ENCODE results near the gene IFT52.

IFT52 gene

GRCh38 chr20:43658723-43659419 lies 68.1 kb downstream of the IFT52 start:
- no peaks in the 10 kb centered on the region for H3K9me3 Mint-ChIP-seq

GRCh38 chr20:43662943-43663655 lies 72.4 kb downstream of the IFT52 start:
- peaks cover 18% of the 10 kb centered on the region for H3K27me3 Mint-ChIP-seq (ENCODE audit: low read depth)
- no peak overlapping the region for H3K4me3 Mint-ChIP-seq

More at GRCh38 chr20:43658723-43659419, 68.1 kb downstream of the IFT52 start:
- Mint-ChIP-seq H3K27ac (no peak overlapping the region), H3K27me3 (ENCODE audit: low read depth) (no peaks in the 10 kb centered on the region), H3K4me1 (no peaks in the 10 kb centered on the region), H3K36me3 (ENCODE audit: low read depth) (no peaks in the 10 kb centered on the region), H3K4me3 (peak overlapping the region in 2 of 3 experiments; percentile 43 to 51)
- TF ChIP-seq CTCF (IDR thresholded peaks at IDR 0.05; ENCODE audit: unreplicated experiment in 3 of 3): no peak

DNA sequence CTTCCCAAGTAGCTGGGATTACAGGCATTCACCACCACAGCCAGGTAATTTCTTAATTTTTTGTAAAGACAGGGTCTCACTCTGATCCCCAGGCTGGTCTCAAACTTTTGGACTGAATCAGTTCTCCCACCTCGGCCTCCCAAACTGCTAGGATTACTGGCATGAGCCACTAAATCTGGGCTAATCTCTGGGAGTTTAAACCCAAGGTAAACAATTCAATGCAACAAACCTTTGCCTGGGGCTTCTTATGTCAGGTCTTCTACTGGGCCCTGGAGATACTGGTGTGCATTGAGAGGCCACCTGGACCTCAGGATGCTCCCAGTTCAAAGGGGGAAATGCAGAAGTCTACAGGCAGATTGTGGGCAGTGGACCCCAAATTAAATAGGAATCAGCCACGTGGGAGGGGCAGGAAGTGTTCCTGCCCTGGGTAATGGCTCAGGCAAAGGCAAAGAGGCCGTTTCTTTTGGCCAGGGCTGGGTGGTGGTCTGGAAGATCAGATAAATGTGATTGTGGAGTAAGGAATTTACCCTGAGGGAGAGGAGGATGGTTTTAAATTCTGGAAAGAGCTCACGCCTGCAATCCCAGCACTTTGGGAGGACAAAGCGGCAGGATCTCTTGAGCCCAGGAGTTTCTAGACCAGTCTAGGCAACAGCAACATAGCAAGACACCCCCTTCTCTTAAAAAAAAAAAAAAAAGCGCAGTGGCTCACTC lies 74.9 kb downstream of the IFT52 start:
- Mint-ChIP-seq H3K9me3 (no peaks in the 10 kb centered on the region), H3K4me3 (peak overlapping the region; percentile 53 to 80 (median 67)), H3K36me3 (ENCODE audit: low read depth) (no peaks in the 10 kb centered on the region), H3K27ac (no peak overlapping the region), H3K27me3 (ENCODE audit: low read depth) (peaks cover 22% of the 10 kb centered on the region), H3K4me1 (no peaks in the 10 kb centered on the region)
- no peak for TF ChIP-seq CTCF (IDR thresholded peaks at IDR 0.05; ENCODE audit: unreplicated experiment in 3 of 3)

More at GRCh38 chr20:43662943-43663655, 72.4 kb downstream of the IFT52 start:
- no peaks in the 10 kb centered on the region for H3K4me1 Mint-ChIP-seq
- no peak for TF ChIP-seq CTCF (IDR thresholded peaks at IDR 0.05; ENCODE audit: unreplicated experiment in 3 of 3)
- no peaks in the 10 kb centered on the region for H3K36me3 Mint-ChIP-seq (ENCODE audit: low read depth)
- H3K27ac Mint-ChIP-seq: no peak overlapping the region
- no peaks in the 10 kb centered on the region for H3K9me3 Mint-ChIP-seq

DNA sequence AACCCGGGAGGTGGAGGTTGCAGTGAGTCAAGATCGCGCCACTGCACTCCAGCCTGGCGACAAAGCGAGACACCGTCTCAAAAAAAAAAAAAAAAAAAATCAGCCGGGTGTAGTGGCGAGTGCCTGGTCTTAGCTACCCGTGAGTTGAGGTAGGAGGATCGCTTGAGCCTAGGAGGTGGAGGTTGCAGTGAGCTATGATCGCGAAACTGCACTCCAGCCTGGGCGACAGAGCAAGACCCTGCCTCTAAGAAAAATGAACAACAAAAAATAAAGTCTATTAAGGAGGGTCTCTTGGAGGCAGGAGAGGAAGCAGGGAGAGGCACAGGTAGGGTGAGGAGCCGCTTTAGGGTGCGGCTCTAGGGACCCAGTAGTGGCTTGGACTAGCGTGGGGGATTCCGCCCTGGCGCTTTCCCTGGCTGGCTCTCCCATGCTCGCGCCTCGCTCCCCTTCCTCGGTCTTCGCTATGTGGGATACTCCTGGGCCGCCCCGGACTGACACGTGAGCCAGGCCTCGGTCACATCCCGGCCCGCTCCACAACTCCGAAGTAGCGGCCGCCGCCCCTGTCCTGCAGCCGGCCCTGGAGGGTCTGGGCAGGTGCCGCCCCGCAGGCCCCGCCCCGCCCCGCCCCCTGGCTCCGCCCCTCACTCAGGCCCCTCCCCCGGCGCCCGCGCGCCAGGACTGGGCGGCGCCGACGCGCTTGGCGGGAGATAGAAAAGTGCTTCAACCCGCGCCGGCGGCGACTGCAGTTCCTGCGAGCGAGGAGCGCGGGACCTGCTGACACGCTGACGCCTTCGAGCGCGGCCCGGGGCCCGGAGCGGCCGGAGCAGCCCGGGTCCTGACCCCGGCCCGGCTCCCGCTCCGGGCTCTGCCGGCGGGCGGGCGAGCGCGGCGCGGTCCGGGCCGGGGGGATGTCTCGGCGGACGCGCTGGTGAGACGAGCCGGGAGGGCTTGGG lies 75.9 kb downstream of the IFT52 start, which contains the start of gene MYBL2:
MYBL2 (plus strand) TSS at position 739 of the 953 bp plus-strand sequence; CDS start at position 909, 170 bp downstream.
- TF ChIP-seq CTCF (IDR thresholded peaks at IDR 0.05; ENCODE audit: unreplicated experiment in 3 of 3): no peak
- H3K36me3 Mint-ChIP-seq (ENCODE audit: low read depth): no peaks in the 10 kb centered on the region
- no peaks in the 10 kb centered on the region for H3K4me1 Mint-ChIP-seq
- no peak within 1 kb of the TSS for H3K27ac Mint-ChIP-seq
- H3K9me3 Mint-ChIP-seq: no peaks in the 10 kb centered on the region
- H3K27me3 Mint-ChIP-seq (ENCODE audit: low read depth): peaks cover 22% of the 10 kb centered on the region
- peak within 1 kb of the TSS; percentile 72 to 74 (median 72) for H3K4me3 Mint-ChIP-seq

DNA sequence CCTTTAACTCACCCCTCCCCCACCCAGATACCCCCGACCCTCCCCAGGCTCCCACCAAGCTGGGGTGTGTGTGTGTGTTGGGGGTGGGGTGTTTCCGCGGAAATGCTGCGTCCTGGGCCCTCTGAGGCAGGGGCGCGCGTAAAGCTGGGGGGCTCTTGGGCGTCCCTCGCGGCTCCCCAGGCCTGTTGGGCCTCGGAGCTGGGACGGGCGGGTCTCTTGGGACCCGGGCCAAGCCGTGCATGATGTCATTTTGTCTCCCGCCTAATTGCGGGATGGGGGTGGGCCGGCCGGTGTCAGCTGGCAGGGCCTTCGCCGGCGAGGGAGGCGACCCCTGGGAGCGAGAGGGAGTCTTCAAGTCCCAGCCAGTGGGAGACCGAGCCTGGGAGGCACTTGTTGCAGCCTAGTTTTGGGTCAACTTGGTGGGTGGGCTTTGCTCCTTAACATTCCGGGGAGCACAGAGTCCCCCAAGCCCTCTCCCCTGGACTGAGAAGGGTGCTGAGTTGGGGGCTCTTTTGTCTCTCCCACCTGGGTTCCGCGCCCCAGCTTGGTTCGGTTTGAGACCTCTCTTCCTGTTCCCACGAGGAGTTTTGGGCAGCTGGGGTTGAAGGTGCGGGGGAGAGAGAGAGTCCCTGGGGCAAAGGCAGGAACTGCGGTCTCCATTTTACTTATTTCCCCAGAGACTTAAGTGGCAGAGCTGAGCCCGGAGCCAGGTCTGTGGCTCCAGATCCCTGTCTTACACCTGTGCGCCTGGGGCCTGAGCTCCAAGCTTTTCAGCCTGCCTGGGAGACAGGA lies 76.8 kb downstream of the IFT52 start:
- no peak overlapping the region for H3K27ac Mint-ChIP-seq
- no peak for TF ChIP-seq CTCF (IDR thresholded peaks at IDR 0.05; ENCODE audit: unreplicated experiment in 3 of 3)
- H3K36me3 Mint-ChIP-seq (ENCODE audit: low read depth): no peaks in the 10 kb centered on the region
- H3K9me3 Mint-ChIP-seq: no peaks in the 10 kb centered on the region
- no peaks in the 10 kb centered on the region for H3K4me1 Mint-ChIP-seq
- H3K4me3 Mint-ChIP-seq: peak overlapping the region; percentile 69 to 74 (median 71)
- H3K27me3 Mint-ChIP-seq (ENCODE audit: low read depth): peaks cover 22% of the 10 kb centered on the region
